Hypothalamus (tissue), 51 donors: Measurements from ENCODE around the gene LDAF1.
A peak's percentile ranks its signal among the peaks of the same experiment; 100 is the strongest.
"Not testable (repeated sequence)": the region's sequence is repeated elsewhere in the genome, so short reads cannot be mapped to it uniquely, and the experiment has no call there.

ENCODE experiments used
- DNase-seq, 51 donors: peaks; one replicate each; lab custom pipeline; 2025; lab: John Stamatoyannopoulos, UW

LDAF1 gene

GRCh38 chr16:21190599-21190998 lies 32.1 kb downstream of the LDAF1 start:
- DNase-seq = no peak

GRCh38 chr16:21192991-21193390 lies 34.5 kb downstream of the LDAF1 start:
- no peak for DNase-seq

- DNase-seq = peak in 11 of 51 donors; percentile 0 to 51 (median 3)
These were observed 36.4 kb downstream of the LDAF1 start for GRCh38 chr16:21194771-21195301.

DNA sequence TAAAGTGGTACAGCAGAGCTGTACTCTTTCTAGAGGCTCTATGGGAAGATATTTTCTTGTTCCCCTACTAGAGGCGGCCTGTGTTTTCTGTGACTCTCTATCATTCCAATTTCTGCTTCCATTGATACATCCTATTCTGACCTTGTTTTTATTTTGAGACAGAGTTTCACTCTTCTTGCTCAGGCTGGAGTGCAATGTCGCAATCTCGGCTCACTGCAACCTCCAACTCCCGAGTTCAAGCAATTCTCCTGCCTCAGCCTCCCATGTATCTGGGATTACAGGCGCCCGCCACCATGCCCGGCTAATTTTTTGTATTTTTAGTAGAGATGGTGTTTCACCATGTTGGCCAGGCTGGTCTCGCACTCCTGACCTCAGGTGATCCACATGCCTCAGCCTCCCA lies 36.9 kb downstream of the LDAF1 start:
- not testable (repeated sequence) for DNase-seq

- DNase-seq = no peak
These were observed 38.6 kb downstream of the LDAF1 start for GRCh38 chr16:21197112-21197511.

DNA sequence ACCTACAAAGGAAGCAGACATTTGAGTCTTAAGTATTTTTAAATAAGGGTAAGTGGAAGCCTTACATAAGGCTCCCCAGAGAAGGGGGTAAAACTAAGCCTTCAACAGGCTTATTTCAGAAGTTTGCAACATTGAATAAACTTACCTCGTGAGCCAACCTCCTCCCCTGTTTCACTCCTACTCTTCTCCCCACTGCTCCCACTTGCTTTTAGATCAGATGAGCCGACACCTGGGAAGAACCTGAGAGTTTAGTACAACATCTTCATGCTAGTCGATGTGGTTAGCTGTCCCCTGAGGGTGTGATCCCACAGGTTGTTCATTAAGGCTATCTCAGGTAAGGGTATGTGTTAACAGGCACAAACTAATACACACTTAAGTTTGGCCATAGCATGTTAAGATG lies 39.1 kb downstream of the LDAF1 start:
- DNase-seq = no peak

- no peak for DNase-seq
These were observed 41.2 kb downstream of the LDAF1 start for GRCh38 chr16:21199607-21200218.

DNA sequence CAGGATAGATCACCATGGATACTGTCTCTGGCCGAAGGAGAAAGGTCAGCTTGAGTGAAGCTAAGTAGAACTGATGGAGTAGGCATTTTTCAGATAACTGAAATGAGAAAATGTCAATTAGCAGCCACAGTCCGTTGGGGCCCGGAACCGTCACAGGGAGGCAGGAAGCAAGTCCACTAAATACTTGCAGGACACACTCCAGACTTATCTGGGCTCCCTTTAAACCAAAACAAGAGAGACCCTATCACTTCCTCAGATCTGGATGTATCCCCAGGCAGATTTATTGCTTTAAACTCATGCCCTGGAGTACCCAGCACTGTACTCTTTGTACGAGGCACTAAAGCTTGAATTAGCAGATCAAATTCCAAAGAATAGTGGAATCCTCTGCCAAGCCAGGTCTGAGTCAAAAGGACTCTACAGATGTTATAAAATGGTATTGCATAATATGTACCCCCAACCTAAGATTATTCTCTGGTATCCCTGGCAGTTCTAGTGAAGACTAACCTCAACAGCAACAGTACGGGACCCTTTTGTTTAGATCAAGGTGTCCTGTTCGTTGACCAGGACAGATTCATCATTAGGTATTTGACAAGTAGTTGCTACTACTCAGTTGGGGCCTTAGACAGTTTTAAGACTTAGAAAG lies 44.8 kb downstream of the LDAF1 start:
- DNase-seq = no peak

GRCh38 chr16:21205303-21205702 lies 46.8 kb downstream of the LDAF1 start:
- DNase-seq = no peak

- no peak for DNase-seq
These were observed 48.1 kb downstream of the LDAF1 start for GRCh38 chr16:21206550-21206949.

- no peak for DNase-seq
These were observed 50.2 kb downstream of the LDAF1 start for GRCh38 chr16:21208446-21209230.

- DNase-seq = no peak
These were observed 53.0 kb downstream of the LDAF1 start, which contains the start of gene ZP2 for GRCh38 chr16:21211486-21211885. ZP2 (minus strand) TSS chr16:21211574; CDS start chr16:21211547, 27 bp downstream.

- DNase-seq = no peak
These were observed 55.6 kb downstream of the LDAF1 start for GRCh38 chr16:21214086-21214485.

DNA sequence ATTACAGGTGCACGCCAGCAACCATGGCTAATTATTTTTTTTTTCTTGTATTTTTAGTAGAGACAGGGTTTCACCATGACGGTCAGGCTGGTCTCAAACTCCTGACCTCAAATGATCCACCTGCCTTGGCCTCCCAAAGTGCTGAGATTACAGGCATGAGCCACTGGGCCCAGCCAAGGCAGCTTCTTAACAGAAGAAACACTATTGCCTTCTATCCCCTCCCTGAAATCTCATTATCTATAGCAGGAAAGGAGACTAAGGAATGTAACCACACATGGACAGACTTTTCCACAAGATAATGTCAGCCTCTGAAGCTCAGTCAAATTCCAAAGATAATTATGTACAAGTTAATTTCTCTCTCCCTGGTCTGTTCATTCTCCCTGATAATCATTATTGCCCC lies 58.6 kb downstream of the LDAF1 start:
- DNase-seq = no peak

- peak in 1 of 51 donors; percentile 7 for DNase-seq
These were observed 59.7 kb downstream of the LDAF1 start for GRCh38 chr16:21218153-21218552.

- peak in 1 of 51 donors; percentile 31 for DNase-seq
These were observed 61.1 kb downstream of the LDAF1 start for GRCh38 chr16:21219551-21219950.

- no peak for DNase-seq
These were observed 64.2 kb downstream of the LDAF1 start for GRCh38 chr16:21222495-21223337.

- no peak for DNase-seq
These were observed 65.3 kb downstream of the LDAF1 start for GRCh38 chr16:21223787-21224186.

DNA sequence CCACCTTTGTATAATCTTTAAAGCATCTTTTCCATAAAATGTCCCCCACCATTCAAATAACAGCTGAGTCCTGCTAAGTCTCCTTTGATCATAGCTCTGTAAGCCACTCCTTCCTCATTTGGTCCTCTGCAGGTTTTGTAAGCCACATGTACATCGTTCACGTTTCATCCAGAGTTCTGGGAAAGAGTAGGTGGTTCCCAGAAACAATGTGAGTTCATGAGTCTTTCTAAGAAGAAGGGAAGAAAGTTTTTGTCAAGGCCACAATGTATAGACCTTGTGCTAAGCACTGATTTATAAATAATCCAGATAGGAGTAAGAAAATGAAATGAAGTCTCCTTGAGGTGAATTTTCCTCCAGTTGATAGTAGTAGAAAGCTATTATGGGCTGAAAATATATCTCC lies 66.3 kb downstream of the LDAF1 start:
- DNase-seq = no peak

- no peak for DNase-seq
These were observed 68.3 kb downstream of the LDAF1 start for GRCh38 chr16:21226749-21227148.

DNA sequence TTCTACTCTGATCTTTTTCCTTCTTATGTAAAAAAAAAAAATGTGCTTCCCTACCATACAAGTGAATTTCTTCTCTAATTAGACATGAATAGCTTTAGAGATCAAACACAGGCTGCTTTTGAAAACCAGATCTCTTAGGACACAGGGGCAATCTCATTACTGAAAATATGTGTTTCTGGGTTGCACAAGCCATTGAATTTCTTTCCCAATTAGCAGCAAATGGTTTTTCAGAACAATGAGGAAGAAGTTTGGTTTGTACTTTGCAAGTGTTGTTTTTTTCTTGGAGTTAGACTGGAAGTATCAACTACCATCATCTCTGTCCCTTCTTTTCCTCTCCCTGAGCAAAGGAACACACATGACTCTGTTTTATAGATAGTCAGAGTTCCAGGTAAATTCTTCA lies 69.4 kb downstream of the LDAF1 start:
- DNase-seq = no peak
